Trophoblast cell (in vitro differentiated cells and primary cell): ENCODE results near the gene RAP1GAP.

ENCODE experiments used
- DNase-seq, 2 donors: peaks; one replicate each; pipeline ENCODE4 v3.0.0-alpha.2; 2016
- H2AFZ ChIP-seq: 2 replicates; pipeline ENCODE4 v1.6.1; 2013; ENCODE audit warnings: low read length, moderate library complexity, mild to moderate bottlenecking; ENCODE audit not compliant: insufficient read depth, poor library complexity
- H2AK5ac ChIP-seq: 2 replicates; pipeline ENCODE4 v1.6.1; 2013; ENCODE audit warnings: mild to moderate bottlenecking, low read length
- H2BK120ac ChIP-seq: 2 replicates; pipeline ENCODE4 v1.6.1; 2013; ENCODE audit warnings: low read length, mild to moderate bottlenecking, moderate library complexity; ENCODE audit not compliant: insufficient read depth, poor library complexity
- H2BK12ac ChIP-seq: 2 replicates; pipeline ENCODE4 v1.6.1; 2013; ENCODE audit warnings: mild to moderate bottlenecking, low read length, moderate library complexity
- H2BK5ac ChIP-seq: 2 replicates; pipeline ENCODE4 v1.6.1; 2013; ENCODE audit warnings: low read length, low read depth, moderate library complexity, mild to moderate bottlenecking; ENCODE audit not compliant: poor library complexity
- H3K14ac ChIP-seq: 2 replicates; pipeline ENCODE4 v1.6.1; 2013; ENCODE audit warnings: mild to moderate bottlenecking, low read length
- H3K18ac ChIP-seq: 2 replicates; pipeline ENCODE4 v1.6.1; 2013; ENCODE audit warnings: mild to moderate bottlenecking, low read length
- H3K23ac ChIP-seq: 2 replicates; pipeline ENCODE4 v1.6.1; 2013; ENCODE audit warnings: low read length
- H3K27ac ChIP-seq: 2 replicates; pipeline ENCODE4 v1.5.1; 2013; ENCODE audit warnings: low read depth, mild to moderate bottlenecking, inconsistent platforms, low read length, moderate library complexity
- H3K27me3 ChIP-seq: 2 replicates; pipeline ENCODE4 v1.6.1; 2013; ENCODE audit warnings: inconsistent platforms, mild to moderate bottlenecking, low read length, moderate library complexity; ENCODE audit not compliant: insufficient read depth
- H3K36me3 ChIP-seq, 2 experiments: 1 replicate in 1 of 2; 2 replicates in 1 of 2; pipeline ENCODE4 v1.6.1; 2013; ENCODE audit warnings: low read length in 2 of 2, mild to moderate bottlenecking in 2 of 2, moderate library complexity in 1 of 2; ENCODE audit not compliant: insufficient read depth in 2 of 2, control insufficient read depth in 1 of 2
- H3K4ac ChIP-seq: 2 replicates; pipeline ENCODE4 v1.6.1; 2013; ENCODE audit warnings: low read depth, mild to moderate bottlenecking, low read length, moderate library complexity
- H3K4me1 ChIP-seq, 2 experiments: 1 replicate in 1 of 2; 2 replicates in 1 of 2; pipeline ENCODE4 v1.6.1; 2013; ENCODE audit warnings: low read length in 2 of 2, mild to moderate bottlenecking in 2 of 2, moderate library complexity in 1 of 2; ENCODE audit not compliant: insufficient read depth in 2 of 2, control insufficient read depth in 1 of 2
- H3K4me2 ChIP-seq: 2 replicates; pipeline ENCODE4 v1.6.1; 2013; ENCODE audit warnings: inconsistent platforms, mild to moderate bottlenecking, low read length, moderate library complexity
- H3K4me3 ChIP-seq: 2 replicates; pipeline ENCODE4 v1.5.1; 2013; ENCODE audit warnings: mild to moderate bottlenecking, low read depth, low read length, inconsistent platforms
- H3K79me1 ChIP-seq: one replicate; pipeline ENCODE4 v1.6.1; 2013; ENCODE audit warnings: low read length
- H3K79me2 ChIP-seq: 2 replicates; pipeline ENCODE4 v1.6.1; 2013; ENCODE audit warnings: low read length, mild to moderate bottlenecking; ENCODE audit not compliant: control insufficient read depth, insufficient read depth, poor library complexity
- H3K9ac ChIP-seq: 2 replicates; pipeline ENCODE4 v1.6.1; 2013; ENCODE audit warnings: mild to moderate bottlenecking, low read length
- H3K9me3 ChIP-seq: 2 replicates; pipeline ENCODE4 v1.6.1; 2013; ENCODE audit warnings: low read depth, mild to moderate bottlenecking, control low read depth, inconsistent platforms, low read length; ENCODE audit not compliant: insufficient read depth
- H4K12ac ChIP-seq: 2 replicates; pipeline ENCODE4 v1.6.1; 2013; ENCODE audit warnings: low read depth, mild to moderate bottlenecking, low read length, moderate library complexity
- H4K8ac ChIP-seq: 2 replicates; pipeline ENCODE4 v1.6.1; 2013; ENCODE audit warnings: low read depth, mild to moderate bottlenecking, low read length, moderate library complexity
- H4K91ac ChIP-seq: one replicate; pipeline ENCODE4 v1.6.1; 2013; ENCODE audit warnings: low read depth, mild to moderate bottlenecking, low read length, moderate library complexity
- WGBS: extraction: QIAGEN DNeasy Blood & Tissue Kit; methylation state at CpG from one replicate; pipeline ENCODE4 v1.1.7; 2013; ENCODE audit warnings: missing lambda C conversion rate; ENCODE audit not compliant: insufficient read length, insufficient coverage; ENCODE audit errors: extremely low coverage; 5-methylcytosine and 5-hydroxymethylcytosine counted together

RAP1GAP gene

GRCh38 chr1:21613072-21613867 is 55.9 kb downstream of the RAP1GAP start:
- Histone ChIP-seq H3K4me2 (no peak overlapping the region), H4K8ac (no peak overlapping the region), H3K9ac (no peak overlapping the region), H3K27me3 (no peaks in the 10 kb centered on the region), H3K23ac (no peak overlapping the region), H4K12ac (no peak overlapping the region), H3K4ac (no peak overlapping the region), H2BK5ac (no peak overlapping the region), H2AFZ (no peak overlapping the region), H3K36me3 (no peaks in the 10 kb centered on the region), H3K4me3 (no peak overlapping the region), H3K14ac (no peak overlapping the region), H3K9me3 (peaks cover 2% of the 10 kb centered on the region), H3K27ac (no peak overlapping the region), H2BK120ac (no peak overlapping the region), H3K18ac (no peak overlapping the region), H3K79me1 (no peaks in the 10 kb centered on the region), H4K91ac (no peak overlapping the region), H2AK5ac (no peak overlapping the region), H3K79me2 (no peaks in the 10 kb centered on the region), H3K4me1 (no peaks in the 10 kb centered on the region), H2BK12ac (no peak overlapping the region)
- no peak for DNase-seq
- no CpG with 5 or more reads among the region's 19 CpGs for WGBS

GRCh38 chr1:21612057-21612456 is 57.1 kb downstream of the RAP1GAP start:
- DNase-seq, result no peak
- Histone ChIP-seq H3K23ac (no peak overlapping the region), H3K9ac (no peak overlapping the region), H2AFZ (no peak overlapping the region), H3K4me2 (no peak overlapping the region), H4K91ac (no peak overlapping the region), H3K4me1 (peaks cover 0 to 7% of the 10 kb centered on the region in 2 experiments), H3K27me3 (no peaks in the 10 kb centered on the region), H3K79me2 (no peaks in the 10 kb centered on the region), H3K27ac (no peak overlapping the region), H3K18ac (no peak overlapping the region), H3K9me3 (peaks cover 2% of the 10 kb centered on the region), H4K12ac (no peak overlapping the region), H3K4me3 (no peak overlapping the region), H3K14ac (no peak overlapping the region), H2BK5ac (no peak overlapping the region), H2BK120ac (no peak overlapping the region), H4K8ac (no peak overlapping the region), H3K36me3 (no peaks in the 10 kb centered on the region), H2BK12ac (no peak overlapping the region), H2AK5ac (no peak overlapping the region), H3K4ac (no peak overlapping the region), H3K79me1 (no peaks in the 10 kb centered on the region)
- WGBS, result no CpG with 5 or more reads among the region's 13 CpGs

DNA sequence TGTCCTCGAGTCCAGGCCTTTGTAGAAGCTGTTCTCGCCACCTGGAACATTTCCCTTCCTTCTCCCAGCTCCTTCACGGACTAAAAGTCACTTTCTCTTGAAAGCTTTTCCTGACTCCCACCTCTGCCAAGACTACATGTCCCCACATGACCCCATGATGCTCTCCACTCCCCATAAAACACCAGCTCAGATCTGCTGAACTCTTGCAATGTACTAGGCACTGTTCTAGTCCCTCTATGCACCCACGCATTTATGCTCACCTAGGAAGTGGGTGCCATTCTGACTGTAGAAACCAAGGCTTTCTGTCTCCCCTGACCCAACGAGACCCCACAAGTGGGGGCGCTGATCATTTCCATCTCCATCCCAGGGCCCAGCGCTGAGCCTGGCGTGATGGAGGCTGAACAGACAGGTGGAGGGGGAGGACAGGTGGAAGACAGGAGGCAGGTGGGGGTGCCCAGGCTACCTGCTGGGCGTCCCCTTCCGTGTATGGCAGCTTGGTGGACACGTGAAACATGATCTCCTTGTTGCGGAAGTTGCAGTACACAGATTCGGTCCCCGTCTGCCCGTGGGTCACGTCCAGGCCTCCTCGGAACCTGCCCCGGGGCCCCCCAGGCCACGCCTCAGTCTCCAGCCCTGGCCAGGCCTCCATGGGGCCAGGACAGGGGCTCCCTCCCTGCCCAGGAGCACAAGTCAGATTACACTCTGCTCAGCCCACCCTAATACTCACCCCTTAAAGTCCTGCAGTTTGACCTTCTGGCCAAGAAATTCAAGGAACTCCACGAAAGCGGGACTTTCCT is 58.0 kb downstream of the RAP1GAP start:
- Histone ChIP-seq H2BK5ac (no peak overlapping the region), H3K9me3 (peaks cover 2% of the 10 kb centered on the region), H3K36me3 (no peaks in the 10 kb centered on the region), H3K4me1 (peaks cover 0 to 7% of the 10 kb centered on the region in 2 experiments), H3K79me1 (no peaks in the 10 kb centered on the region), H3K4me3 (no peak overlapping the region), H3K23ac (peak overlapping the region; percentile 11), H2BK12ac (no peak overlapping the region), H3K9ac (no peak overlapping the region), H3K18ac (no peak overlapping the region), H2AK5ac (no peak overlapping the region), H4K8ac (no peak overlapping the region), H3K79me2 (no peaks in the 10 kb centered on the region), H3K4ac (no peak overlapping the region), H3K4me2 (no peak overlapping the region), H2BK120ac (no peak overlapping the region), H2AFZ (no peak overlapping the region), H4K12ac (no peak overlapping the region), H4K91ac (no peak overlapping the region), H3K14ac (no peak overlapping the region), H3K27me3 (no peaks in the 10 kb centered on the region), H3K27ac (no peak overlapping the region)
- DNase-seq, result no peak
- no CpG with 5 or more reads among the region's 21 CpGs for WGBS

DNA sequence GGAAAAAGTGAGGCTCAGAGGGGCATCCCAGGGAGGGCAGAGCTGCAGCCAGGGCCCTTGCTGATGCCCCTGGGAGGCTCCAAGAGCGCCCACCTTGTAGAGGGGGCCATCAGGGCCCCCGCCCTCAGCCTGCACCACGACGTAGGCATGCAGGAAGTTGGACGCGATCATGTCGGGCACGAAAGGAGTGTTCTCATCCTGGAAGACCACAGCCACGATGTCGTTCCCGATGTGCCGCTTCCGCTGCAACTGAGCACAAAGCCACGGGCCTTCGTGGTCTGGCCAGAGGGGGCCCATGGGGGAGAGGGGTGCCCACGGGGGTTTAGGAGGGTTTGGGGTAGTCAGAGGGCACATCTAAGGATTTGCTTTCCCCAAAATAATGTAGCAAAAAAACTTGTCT is 59.1 kb downstream of the RAP1GAP start:
- Histone ChIP-seq H3K14ac (no peak overlapping the region), H4K12ac (no peak overlapping the region), H2BK12ac (no peak overlapping the region), H2BK5ac (no peak overlapping the region), H3K4me1 (peaks cover 0 to 7% of the 10 kb centered on the region in 2 experiments), H3K4me2 (no peak overlapping the region), H3K4me3 (no peak overlapping the region), H2AK5ac (no peak overlapping the region), H3K36me3 (no peaks in the 10 kb centered on the region), H3K18ac (no peak overlapping the region), H4K91ac (no peak overlapping the region), H3K9me3 (peaks cover 2% of the 10 kb centered on the region), H3K9ac (no peak overlapping the region), H2AFZ (no peak overlapping the region), H3K23ac (no peak overlapping the region), H4K8ac (no peak overlapping the region), H3K79me2 (no peaks in the 10 kb centered on the region), H3K4ac (no peak overlapping the region), H3K27ac (no peak overlapping the region), H3K27me3 (no peaks in the 10 kb centered on the region), H3K79me1 (no peaks in the 10 kb centered on the region), H2BK120ac (no peak overlapping the region)
- WGBS, result no CpG with 5 or more reads among the region's 16 CpGs
- DNase-seq, result no peak
